ENCODE data around the gene PRAMEF12.
"Not testable (repeated sequence)": the region's sequence is repeated elsewhere in the genome, so short reads cannot be mapped to it uniquely, and the experiment has no call there.

PRAMEF12 gene

DNA sequence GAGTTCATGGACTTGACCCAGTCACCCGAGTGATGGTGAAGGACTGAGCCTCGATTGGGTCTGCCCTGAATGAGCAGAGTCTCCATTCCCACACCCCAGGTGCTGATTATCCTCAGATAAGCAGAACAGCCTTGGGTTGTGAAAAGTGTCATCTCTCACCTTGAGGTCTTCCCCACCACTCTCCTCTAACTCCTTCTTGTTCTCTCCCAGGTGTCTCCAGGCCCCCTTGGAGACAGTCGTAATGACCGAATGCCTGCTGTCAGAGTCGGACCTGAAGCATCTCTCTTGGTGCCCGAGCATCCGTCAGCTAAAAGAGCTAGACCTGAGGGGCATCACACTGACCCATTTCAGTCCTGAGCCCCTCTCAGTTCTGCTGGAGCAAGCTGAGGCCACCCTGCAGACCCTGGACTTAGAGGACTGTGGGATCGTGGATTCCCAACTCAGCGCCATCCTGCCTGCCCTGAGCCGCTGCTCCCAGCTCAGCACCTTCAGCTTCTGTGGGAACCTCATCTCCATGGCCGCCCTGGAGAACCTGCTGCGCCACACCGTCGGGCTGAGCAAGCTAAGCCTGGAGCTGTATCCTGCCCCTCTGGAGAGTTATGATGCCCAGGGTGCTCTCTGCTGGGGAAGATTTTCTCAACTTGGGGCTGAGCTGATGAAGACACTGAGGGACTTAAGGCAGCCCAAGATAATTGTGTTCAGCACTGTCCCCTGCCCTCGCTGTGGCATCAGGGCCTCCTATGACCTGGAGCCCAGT, 3.4 kb downstream of the PRAMEF12 start:
- Mint-ChIP-seq H3K4me1 (ENCODE audit: low read depth in 2 of 2) (no peaks in the 10 kb centered on the region), H3K4me3 (no peak overlapping the region), H3K9me3 (no peaks in the 10 kb centered on the region), H3K36me3 (ENCODE audit: insufficient read depth) (no peaks in the 10 kb centered on the region), H3K27ac (no peak overlapping the region), H3K27me3 (peaks cover 46 to 71% of the 10 kb centered on the region in 2 donors)
- DNase-seq = no peak
- no peak for ATAC-seq (replicated peaks)

DNA sequence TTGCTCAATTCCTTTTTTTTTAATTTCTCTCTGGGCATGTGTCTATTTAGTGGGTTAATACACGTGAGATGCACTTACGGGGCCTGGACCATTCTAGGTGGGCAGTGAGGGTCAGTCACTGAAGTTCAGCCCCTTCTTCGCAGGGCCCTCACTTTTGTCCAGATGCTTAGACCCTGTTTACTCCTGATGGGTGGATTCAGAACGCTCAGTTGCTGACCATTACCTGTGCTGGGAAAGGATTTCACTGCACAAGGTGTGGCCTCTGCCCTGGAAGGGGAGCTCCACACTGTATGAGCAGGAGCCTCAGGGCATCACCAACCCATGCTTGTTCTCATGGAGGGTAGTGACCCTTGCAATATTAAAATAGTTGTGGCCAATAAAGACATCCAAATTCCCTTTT, 4.5 kb downstream of the PRAMEF12 start:
- H3K27me3 Mint-ChIP-seq = peaks cover 39 to 60% of the 10 kb centered on the region in 2 donors
- no peaks in the 10 kb centered on the region for H3K9me3 Mint-ChIP-seq

DNA sequence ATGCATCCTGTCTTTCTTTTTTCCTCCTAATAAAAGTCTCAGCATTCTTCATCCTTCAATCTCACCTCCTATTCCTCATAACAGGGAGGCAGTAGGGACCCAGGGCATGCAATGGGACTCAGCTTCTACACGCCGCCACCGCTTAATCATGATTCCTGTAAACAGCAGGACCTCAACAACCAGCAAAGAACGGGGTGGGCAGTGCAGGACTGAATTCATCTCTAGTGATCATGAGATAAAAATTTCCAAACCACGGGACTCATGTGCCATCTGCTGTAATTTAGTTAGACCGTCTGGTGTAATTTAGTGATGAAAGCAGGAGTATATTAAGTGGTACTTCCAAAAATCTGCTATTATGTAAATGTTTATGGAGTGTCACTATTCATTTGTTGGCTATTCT, 5.4 kb downstream of the PRAMEF12 start:
- DNase-seq (no peak), ATAC-seq (replicated peaks) (no peak)
- H3K27ac Mint-ChIP-seq = no peak overlapping the region
- H3K27me3 Mint-ChIP-seq = peaks cover 37 to 55% of the 10 kb centered on the region in 2 donors
- H3K36me3 Mint-ChIP-seq (ENCODE audit: insufficient read depth) = no peaks in the 10 kb centered on the region
- H3K4me3 Mint-ChIP-seq = no peak overlapping the region
- no peaks in the 10 kb centered on the region for H3K4me1 Mint-ChIP-seq (ENCODE audit: low read depth in 2 of 2)
- H3K9me3 Mint-ChIP-seq = no peaks in the 10 kb centered on the region

More for the DNA sequence above, 4.5 kb downstream of the PRAMEF12 start:
- no peak overlapping the region for H3K4me3 Mint-ChIP-seq
- DNase-seq (no peak), ATAC-seq (replicated peaks) (no peak)
- H3K36me3 Mint-ChIP-seq (ENCODE audit: insufficient read depth) = no peaks in the 10 kb centered on the region
- H3K4me1 Mint-ChIP-seq (ENCODE audit: low read depth in 2 of 2) = no peaks in the 10 kb centered on the region
- no peak overlapping the region for H3K27ac Mint-ChIP-seq

DNA sequence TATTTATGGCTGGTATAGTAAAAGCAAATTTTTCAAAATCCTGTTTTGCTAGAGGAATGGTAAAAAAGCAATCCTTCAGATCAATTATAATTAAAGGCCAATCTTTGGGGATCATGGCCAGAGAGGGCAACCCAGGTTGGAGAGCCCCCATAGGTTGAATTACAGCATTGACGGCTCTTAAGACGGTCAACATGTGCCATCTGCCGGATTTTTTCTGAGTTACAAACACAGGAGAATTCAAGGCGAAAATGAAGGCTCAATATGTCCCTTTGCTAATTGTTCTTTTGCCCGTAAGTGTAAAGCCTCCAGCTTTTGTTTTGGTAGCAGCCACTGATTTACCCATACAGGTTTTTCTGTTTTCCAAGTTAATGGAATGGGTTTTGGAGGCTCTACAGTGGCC, 8.0 kb downstream of the PRAMEF12 start:
- H3K4me1 Mint-ChIP-seq (ENCODE audit: low read depth in 2 of 2); ATAC-seq (replicated peaks); H3K27ac Mint-ChIP-seq; H3K36me3 Mint-ChIP-seq (ENCODE audit: insufficient read depth); DNase-seq; H3K4me3 Mint-ChIP-seq: not testable (repeated sequence)
- peaks cover 31 to 35% of the 10 kb centered on the region in 2 donors for H3K27me3 Mint-ChIP-seq
- peaks cover 3 to 10% of the 10 kb centered on the region in 2 donors for H3K9me3 Mint-ChIP-seq

DNA sequence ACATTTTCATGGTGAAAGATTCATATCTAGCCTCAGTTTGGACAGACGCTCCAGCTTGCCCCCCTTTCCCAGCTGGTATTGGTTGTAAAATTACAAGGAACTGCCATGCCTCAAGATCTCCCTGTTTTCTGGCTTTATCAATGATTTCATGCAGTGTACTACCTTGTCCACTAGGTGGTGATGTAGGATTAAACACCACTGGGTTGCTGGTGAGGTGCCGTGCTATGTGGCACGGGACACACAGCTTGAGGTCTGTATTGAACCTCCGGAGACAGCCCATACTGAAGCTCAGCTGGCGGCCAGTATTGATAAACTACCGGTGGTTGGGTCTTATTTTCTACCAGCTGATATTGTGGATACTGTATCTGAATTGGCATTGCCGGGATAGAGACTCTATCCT, 10.2 kb downstream of the PRAMEF12 start:
- H3K27ac Mint-ChIP-seq; H3K4me3 Mint-ChIP-seq; ATAC-seq (replicated peaks); DNase-seq; H3K36me3 Mint-ChIP-seq (ENCODE audit: insufficient read depth); H3K4me1 Mint-ChIP-seq (ENCODE audit: low read depth in 2 of 2): not testable (repeated sequence)
- Mint-ChIP-seq H3K27me3 (peaks cover 10 to 12% of the 10 kb centered on the region in 2 donors), H3K9me3 (peaks cover 3 to 10% of the 10 kb centered on the region in 2 donors)

DNA sequence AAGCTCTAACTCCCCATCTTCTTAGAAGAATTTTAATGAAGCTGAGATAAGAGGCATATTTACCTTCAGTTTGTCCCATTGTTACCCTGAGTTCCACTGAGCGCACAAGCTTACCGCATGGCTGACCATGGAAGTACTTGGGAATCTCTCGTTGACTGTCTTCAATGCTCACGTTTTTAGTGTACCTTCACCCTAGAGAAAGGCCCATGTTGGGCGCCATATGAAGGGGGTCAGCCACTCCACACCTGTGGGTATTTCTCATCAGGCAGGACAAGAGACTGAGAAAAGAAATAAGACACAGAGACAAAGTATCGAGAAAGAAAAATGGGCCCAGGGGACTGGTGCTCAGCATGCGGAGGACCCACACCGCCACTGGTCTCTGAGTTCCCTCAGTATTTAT, 11.2 kb downstream of the PRAMEF12 start:
- not testable (repeated sequence) for H3K4me3 Mint-ChIP-seq; H3K4me1 Mint-ChIP-seq (ENCODE audit: low read depth in 2 of 2); H3K27me3 Mint-ChIP-seq; H3K36me3 Mint-ChIP-seq (ENCODE audit: insufficient read depth); DNase-seq; H3K27ac Mint-ChIP-seq; ATAC-seq (replicated peaks)
- peaks cover 3 to 10% of the 10 kb centered on the region in 2 donors for H3K9me3 Mint-ChIP-seq

DNA sequence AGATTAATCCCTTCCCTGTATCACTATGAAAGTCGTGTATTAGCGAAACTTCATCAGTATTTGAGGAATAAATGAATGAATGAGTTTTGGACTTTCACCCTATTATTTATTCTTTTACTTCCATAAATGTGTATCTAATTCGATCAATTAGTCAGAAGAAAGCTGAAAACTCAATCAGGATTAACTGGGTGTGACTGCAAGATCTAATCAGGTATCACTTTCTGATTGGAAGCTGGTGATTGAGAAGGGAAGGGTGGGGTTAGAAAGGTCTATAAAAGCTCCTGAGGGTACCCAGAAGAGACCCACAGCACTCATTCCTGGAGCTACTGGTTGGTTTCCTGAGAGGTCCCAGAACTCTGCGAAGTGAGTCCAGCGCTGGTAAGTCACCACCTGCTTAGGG, 17.6 kb downstream of the PRAMEF12 start, which contains the start of gene PRAMEF1:
PRAMEF1 (plus strand) TSS at position 301 of the 400 bp plus-strand sequence. CDS start 1,831 bp downstream, outside the sequence.
- H3K27me3 Mint-ChIP-seq = peaks cover 8 to 13% of the 10 kb centered on the region in 2 donors
- H3K9me3 Mint-ChIP-seq; H3K4me3 Mint-ChIP-seq; H3K27ac Mint-ChIP-seq; ATAC-seq (replicated peaks); H3K36me3 Mint-ChIP-seq (ENCODE audit: insufficient read depth); H3K4me1 Mint-ChIP-seq (ENCODE audit: low read depth in 2 of 2); DNase-seq: not testable (repeated sequence)

DNA sequence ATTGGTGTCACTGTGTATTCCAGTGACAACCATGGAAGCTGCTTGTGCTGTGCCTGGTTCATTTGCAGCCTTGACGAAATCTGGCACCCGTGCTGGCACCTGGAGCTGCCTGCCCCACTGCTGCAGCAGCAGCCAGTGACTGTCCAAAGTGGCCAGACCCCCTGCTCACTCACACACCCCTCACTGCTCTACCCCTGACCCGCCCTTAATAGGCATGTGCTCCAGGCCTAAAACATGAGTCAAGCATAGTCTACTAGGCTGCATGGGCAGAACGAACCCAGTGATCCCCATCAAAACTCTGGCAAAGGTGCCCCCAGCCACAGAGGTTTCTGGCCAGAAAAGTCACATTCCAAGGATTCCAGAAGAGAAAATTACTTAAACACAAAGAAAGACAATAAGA, 25.4 kb downstream of the PRAMEF12 start:
- H3K4me1 Mint-ChIP-seq (ENCODE audit: low read depth in 2 of 2) = no peaks in the 10 kb centered on the region
- H3K27ac Mint-ChIP-seq = no peak overlapping the region
- H3K36me3 Mint-ChIP-seq (ENCODE audit: insufficient read depth) = no peaks in the 10 kb centered on the region
- no peak overlapping the region for H3K4me3 Mint-ChIP-seq
- no peaks in the 10 kb centered on the region for H3K9me3 Mint-ChIP-seq
- no peak for DNase-seq
- ATAC-seq (replicated peaks) = no peak
- peaks cover 24 to 49% of the 10 kb centered on the region in 2 donors for H3K27me3 Mint-ChIP-seq

DNA sequence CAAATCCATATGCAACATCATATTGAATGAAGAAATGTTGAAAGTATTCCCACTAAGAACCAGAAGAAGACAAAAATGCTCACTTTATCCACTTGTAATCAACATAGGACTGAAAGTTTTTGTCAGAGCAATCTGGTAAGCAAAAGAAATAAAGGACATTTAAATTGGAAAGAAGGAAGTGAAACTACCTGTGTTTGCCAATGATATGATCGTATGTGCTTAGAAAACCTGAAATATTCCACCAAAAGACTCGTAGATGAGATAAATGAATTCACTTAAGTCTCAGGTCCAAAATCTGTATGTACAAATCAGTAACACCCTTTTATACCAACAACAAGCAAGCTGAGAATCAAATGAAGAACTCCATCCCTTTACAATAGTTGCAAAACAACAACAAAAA, 26.2 kb downstream of the PRAMEF12 start:
- ATAC-seq (replicated peaks) (no peak), DNase-seq (no peak)
- no peak overlapping the region for H3K27ac Mint-ChIP-seq
- peaks cover 32 to 57% of the 10 kb centered on the region in 2 donors for H3K27me3 Mint-ChIP-seq
- H3K4me1 Mint-ChIP-seq (ENCODE audit: low read depth in 2 of 2) = no peaks in the 10 kb centered on the region
- H3K36me3 Mint-ChIP-seq (ENCODE audit: insufficient read depth) = no peaks in the 10 kb centered on the region
- peaks cover 1 to 3% of the 10 kb centered on the region in 2 donors for H3K9me3 Mint-ChIP-seq
- no peak overlapping the region for H3K4me3 Mint-ChIP-seq

DNA sequence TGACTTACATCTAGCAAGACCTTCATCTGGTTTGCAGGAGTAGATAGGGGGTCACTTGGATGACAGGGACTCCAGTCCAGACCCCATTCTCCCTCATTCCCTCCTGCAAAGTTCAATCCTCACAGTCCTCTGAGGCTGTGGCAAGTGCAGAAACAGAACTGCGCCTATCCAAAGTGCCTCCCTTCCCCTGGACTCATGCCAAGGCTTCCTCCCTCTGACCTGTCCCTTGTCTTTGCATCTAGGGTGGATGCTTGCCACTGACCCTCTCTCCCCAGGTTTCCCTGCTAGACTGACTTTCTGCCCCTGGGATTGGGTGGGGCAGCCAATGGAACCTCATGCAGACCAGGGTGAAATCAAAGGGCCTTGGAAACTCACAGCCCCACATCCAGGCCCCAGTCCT, 36.4 kb downstream of the PRAMEF12 start:
- peaks cover 44 to 79% of the 10 kb centered on the region in 2 donors for H3K27me3 Mint-ChIP-seq
- no peaks in the 10 kb centered on the region for H3K4me1 Mint-ChIP-seq (ENCODE audit: low read depth in 2 of 2)
- DNase-seq (no peak), ATAC-seq (replicated peaks) (no peak)
- H3K27ac Mint-ChIP-seq = no peak overlapping the region
- no peak overlapping the region for H3K4me3 Mint-ChIP-seq
- no peaks in the 10 kb centered on the region for H3K36me3 Mint-ChIP-seq (ENCODE audit: insufficient read depth)
- peaks cover 0 to 5% of the 10 kb centered on the region in 2 donors for H3K9me3 Mint-ChIP-seq

DNA sequence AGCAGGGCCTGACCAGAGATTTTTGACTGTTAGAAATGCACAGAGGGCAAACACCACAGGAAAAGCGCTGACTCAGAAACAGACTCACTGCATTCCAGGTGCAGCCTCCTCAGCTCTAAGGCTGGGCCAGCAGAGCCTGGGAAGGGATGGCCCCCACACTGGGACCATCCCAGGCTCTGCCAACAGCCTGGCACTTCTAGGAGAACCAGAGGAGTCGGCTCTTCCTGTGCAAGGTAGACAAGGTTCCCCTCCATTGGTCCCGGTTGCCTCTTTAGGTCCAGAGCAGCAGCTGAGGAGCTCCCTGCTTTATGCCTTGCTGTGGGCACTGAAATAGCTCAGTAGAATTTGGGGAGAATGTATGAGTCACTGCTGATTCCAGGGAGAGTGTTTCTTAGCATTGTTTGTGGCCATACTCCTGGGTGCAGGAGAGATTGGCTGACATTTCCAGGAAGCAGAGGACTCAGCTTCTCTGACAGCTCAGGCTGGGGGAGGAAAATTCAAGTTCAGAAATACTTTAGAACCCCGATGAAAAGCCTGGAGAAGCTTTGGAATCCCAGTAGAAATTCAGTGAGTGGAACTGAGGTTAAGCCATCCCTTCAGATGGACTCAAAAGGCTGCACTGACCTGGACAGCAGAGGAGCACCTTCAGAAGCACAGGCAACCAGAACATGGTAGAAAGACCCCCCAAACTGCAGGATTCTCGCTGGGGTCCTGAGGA, 37.3 kb downstream of the PRAMEF12 start:
- DNase-seq = no peak
- Mint-ChIP-seq H3K9me3 (no peaks in the 10 kb centered on the region), H3K4me3 (no peak overlapping the region), H3K27me3 (peaks cover 43 to 71% of the 10 kb centered on the region in 2 donors), H3K36me3 (ENCODE audit: insufficient read depth) (no peaks in the 10 kb centered on the region), H3K27ac (no peak overlapping the region), H3K4me1 (ENCODE audit: low read depth in 2 of 2) (no peaks in the 10 kb centered on the region)
- ATAC-seq (replicated peaks) = no peak

DNA sequence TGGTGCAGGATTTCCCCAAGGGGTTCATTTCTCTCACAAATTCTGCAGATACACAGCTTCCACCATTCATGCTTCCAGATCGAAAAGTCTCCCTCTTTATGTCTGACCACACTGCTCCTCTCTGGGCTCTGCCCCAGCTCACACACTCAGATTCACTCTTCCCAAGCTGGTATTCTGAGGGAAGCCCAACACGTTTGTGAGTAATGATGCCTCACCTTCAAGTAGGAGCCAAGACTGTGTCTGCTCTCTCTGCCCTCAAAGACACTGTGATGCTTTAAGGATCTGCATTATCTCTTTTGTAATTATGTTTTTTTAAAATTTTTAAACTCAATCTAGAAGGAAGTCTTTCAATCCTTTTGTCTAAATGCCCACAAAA, 37.9 kb downstream of the PRAMEF12 start:
- DNase-seq = no peak
- peaks cover 39 to 65% of the 10 kb centered on the region in 2 donors for H3K27me3 Mint-ChIP-seq
- ATAC-seq (replicated peaks) = no peak
- H3K27ac Mint-ChIP-seq = no peak overlapping the region
- no peaks in the 10 kb centered on the region for H3K9me3 Mint-ChIP-seq
- no peaks in the 10 kb centered on the region for H3K36me3 Mint-ChIP-seq (ENCODE audit: insufficient read depth)
- H3K4me3 Mint-ChIP-seq = no peak overlapping the region
- no peaks in the 10 kb centered on the region for H3K4me1 Mint-ChIP-seq (ENCODE audit: low read depth in 2 of 2)

DNA sequence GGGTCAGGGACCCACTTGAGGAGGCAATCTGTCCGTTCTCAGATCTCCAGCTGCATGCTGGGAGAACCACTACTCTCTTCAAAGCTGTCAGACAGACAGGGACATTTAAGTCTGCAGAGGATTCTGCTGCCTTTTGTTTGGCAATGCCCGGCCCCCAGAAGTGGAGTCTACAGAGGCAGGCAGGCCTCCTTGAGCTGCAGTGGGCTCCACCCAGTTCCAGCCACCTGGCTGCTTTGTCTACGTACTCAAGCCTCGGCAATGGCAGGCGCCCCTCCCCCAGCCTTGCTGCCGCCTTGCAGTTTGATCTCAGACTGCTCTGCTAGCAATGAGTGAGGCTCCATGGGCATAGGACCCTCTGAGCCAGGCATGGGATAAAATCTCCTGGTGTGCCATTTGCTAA, 45.5 kb downstream of the PRAMEF12 start:
- ATAC-seq (replicated peaks); H3K4me1 Mint-ChIP-seq (ENCODE audit: low read depth in 2 of 2); H3K9me3 Mint-ChIP-seq; H3K4me3 Mint-ChIP-seq; H3K27ac Mint-ChIP-seq; H3K36me3 Mint-ChIP-seq (ENCODE audit: insufficient read depth); DNase-seq: not testable (repeated sequence)
- peaks cover 35 to 40% of the 10 kb centered on the region in 2 donors for H3K27me3 Mint-ChIP-seq

Data from effector memory CD8-positive, alpha-beta T cell (primary cell).